Lower leg skin (tissue), 4 donors: ENCODE data around the gene NTS. TPM values are rescaled to one million over a fixed set of nuclear protein-coding genes. Genes with fewer than 3 reads are reported as not detected.

Experiments used
- DNase-seq, 2 donors: peaks; one replicate each; pipeline ENCODE4 v3.0.0-alpha.2; 2019; ENCODE audit warnings: low spot score in 2 of 2
- H3K4me3 ChIP-seq: fragments of 200-600 bp; sonication (generic); 2 replicates; pipeline ENCODE4 v1.5.1; 2017; ENCODE audit warnings: mild to moderate bottlenecking, low read depth; ENCODE audit not compliant: poor library complexity, severe bottlenecking
- POLR2A ChIP-seq, 2 donors: fragments of 450-650 bp; IDR thresholded peaks; one replicate each; pipeline ENCODE4 v1.6.1; 2016 to 2017; ENCODE audit warnings: antibody characterized with exemption in 2 of 2, mild to moderate bottlenecking in 1 of 2, moderate library complexity in 1 of 2
- WGBS, 2 donors: methylation state at CpG; one replicate each; pipeline ENCODE4 v1.1.5; 2018; 5-methylcytosine and 5-hydroxymethylcytosine counted together
- intact Hi-C: fragments of 100-400 bp; cut with DNase I; formaldehyde crosslinking; loops from one replicate; pipeline ENCODE4 v1.15.0; 2023; ENCODE audit warnings: low total_unique reads
- total RNA-seq, 4 donors: library from RNA; depleted of rRNA; stranded (reverse); fragments of >200 nt; gene quantifications; one replicate each; pipeline ENCODE4 v1.1.0, GENCODE V29; 2016
- TF ChIP-seq, protein P1 (sequence below), 3 donors: fragments of 450-650 bp; IDR thresholded peaks; one replicate each; pipeline ENCODE4 v1.5.1; 2016; ENCODE audit warnings: antibody characterized with exemption in 3 of 3, mild to moderate bottlenecking in 3 of 3, moderate library complexity in 2 of 3

NTS gene
- total RNA-seq, 4 donors from 2014 or later, result not detected

DNA sequence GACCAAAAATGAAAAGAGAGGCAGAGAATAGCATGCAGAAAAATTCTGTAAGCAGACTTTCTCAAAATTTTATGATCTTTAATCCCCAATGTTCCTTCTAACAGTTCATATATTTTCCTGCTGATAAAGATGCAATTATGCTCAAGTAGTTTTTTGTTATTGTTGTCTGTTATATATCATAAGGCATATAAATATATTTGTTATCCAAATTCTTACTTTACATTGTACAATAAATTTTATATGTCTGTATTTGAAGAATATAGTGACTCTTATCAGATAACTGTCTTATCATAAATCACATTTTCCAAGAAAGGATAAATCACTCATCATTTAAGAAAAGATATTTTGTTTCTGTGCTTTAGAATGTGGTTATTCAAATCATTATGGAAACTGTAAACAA is 40.5 kb upstream of the NTS start:
- intact Hi-C loops, result no loop called here
- H3K4me3 ChIP-seq, result no peak overlapping the region
- no peak for DNase-seq
- TF ChIP-seq POLR2A (IDR thresholded peaks at IDR 0.05), result no peak
- TF ChIP-seq, protein P1, sequence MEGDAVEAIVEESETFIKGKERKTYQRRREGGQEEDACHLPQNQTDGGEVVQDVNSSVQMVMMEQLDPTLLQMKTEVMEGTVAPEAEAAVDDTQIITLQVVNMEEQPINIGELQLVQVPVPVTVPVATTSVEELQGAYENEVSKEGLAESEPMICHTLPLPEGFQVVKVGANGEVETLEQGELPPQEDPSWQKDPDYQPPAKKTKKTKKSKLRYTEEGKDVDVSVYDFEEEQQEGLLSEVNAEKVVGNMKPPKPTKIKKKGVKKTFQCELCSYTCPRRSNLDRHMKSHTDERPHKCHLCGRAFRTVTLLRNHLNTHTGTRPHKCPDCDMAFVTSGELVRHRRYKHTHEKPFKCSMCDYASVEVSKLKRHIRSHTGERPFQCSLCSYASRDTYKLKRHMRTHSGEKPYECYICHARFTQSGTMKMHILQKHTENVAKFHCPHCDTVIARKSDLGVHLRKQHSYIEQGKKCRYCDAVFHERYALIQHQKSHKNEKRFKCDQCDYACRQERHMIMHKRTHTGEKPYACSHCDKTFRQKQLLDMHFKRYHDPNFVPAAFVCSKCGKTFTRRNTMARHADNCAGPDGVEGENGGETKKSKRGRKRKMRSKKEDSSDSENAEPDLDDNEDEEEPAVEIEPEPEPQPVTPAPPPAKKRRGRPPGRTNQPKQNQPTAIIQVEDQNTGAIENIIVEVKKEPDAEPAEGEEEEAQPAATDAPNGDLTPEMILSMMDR (IDR thresholded peaks at IDR 0.05), result no peak

- no peak overlapping the region for H3K4me3 ChIP-seq
- intact Hi-C loops, result no loop called here
- no peak for TF ChIP-seq POLR2A (IDR thresholded peaks at IDR 0.05)
- TF ChIP-seq, protein P1 (IDR thresholded peaks at IDR 0.05), result no peak
- WGBS, 2 donors, result 10 to 17% methylated on average over 2 of the region's 2 CpGs
- DNase-seq, result no peak
Measured at GRCh38 chr12:85834378-85834777, 39.7 kb upstream of the NTS start.

GRCh38 chr12:85835426-85836196 is 38.5 kb upstream of the NTS start:
- intact Hi-C loops, result no loop called here
- 5 to 14% methylated on average over 4 of the region's 4 CpGs for WGBS, 2 donors
- no peak for TF ChIP-seq POLR2A (IDR thresholded peaks at IDR 0.05)
- TF ChIP-seq, protein P1 (IDR thresholded peaks at IDR 0.05), result no peak

DNA sequence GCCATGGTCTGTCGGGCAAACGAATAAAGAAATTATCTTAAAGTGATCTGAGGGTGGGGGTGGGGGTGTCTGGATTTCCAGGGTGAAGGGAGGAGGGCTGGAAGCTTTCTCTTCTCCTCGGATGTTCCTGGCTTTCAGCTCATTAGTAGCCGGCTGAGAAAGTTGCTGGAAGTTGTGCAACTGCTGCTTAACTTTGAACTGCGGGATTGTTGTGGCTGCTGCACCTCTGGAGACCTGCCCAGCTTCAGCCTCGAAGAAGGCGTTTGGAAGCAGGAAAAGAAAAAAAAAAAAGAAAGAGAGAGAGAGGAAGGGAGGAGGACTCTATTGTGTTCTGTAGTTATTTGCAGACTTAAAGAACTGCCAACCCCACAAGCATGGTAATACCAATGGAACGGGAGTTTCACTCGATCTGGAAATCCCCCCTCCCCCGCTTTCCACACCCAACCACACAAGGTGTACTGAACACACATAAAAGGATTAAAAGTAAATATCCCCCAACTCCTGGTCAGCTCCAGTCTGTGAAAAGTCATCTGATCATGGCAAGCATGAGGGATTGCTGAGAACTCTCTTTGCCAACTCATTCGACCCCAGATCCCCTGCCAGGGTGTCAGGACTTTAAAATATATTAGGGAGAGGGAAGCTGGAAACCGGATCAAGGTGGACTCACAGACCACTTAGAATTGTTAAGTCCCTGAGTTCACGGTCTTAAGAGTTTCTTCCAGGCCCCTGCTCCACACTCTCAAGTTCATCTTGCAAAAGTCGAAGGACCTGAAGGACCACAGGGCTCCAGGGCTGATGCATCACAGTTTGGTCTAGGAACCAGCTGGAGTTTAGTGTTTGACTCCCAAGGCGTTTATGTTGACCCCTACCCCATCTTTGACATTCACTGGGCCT is 37.7 kb upstream of the NTS start, which contains the start of gene RASSF9:
Gene RASSF9 (minus strand): TSS at position 213 of the 894 bp plus-strand sequence. CDS start 208 bp downstream, at position 5.
- no peak for TF ChIP-seq POLR2A (IDR thresholded peaks at IDR 0.05)
- TF ChIP-seq, protein P1 (IDR thresholded peaks at IDR 0.05), result no peak
- WGBS, 2 donors, result 24 to 26% methylated on average over 15 of the region's 15 CpGs
- H3K4me3 ChIP-seq, result peak within 1 kb of the TSS; percentile 18
- intact Hi-C loops, result no loop called here
- DNase-seq, result peak; percentile 60 to 89

More at GRCh38 chr12:85835426-85836196, 38.5 kb upstream of the NTS start:
- peak overlapping the region; percentile 18 for H3K4me3 ChIP-seq
- no peak for DNase-seq

DNA sequence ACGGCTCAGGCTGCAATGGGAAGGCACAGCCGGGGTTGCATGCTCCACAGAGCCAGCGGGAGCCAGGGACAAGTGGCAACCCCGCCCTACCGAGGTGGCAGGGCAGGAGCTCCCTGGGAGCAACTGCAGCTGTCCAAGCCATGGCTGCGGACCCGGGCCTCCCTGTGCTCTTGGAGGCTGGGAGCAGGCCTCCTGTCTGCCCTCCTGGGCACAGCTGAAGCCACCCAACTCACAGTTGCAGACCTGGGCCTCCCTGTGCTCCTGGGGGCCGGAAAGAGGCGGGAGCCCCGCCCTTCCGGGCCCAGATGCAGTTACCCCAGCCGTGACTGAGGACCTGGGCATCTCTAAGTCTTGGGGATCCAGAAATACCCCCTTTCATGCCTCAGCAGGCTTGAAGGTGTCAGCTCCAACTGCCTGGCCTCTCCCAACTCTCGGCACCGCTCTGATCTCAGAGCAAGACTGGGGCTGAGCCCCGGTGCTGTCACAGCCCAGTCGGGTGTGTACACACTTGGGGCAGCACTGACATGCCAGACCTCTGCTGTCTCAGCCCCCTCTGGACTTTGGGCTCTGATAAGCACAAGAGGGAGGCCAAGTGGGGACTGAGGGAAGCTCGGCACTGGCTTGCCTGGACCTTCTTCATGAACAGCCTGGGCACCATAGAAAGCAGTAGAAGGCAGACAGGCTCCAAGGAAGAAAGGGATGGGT is 30.3 kb upstream of the NTS start:
- intact Hi-C loops, result no loop called here
- TF ChIP-seq, protein P1 (IDR thresholded peaks at IDR 0.05), result no peak
- no peak for TF ChIP-seq POLR2A (IDR thresholded peaks at IDR 0.05)
- DNase-seq, result no peak

More for the DNA sequence above, 30.3 kb upstream of the NTS start:
- WGBS, 2 donors, result 90 to 94% methylated on average over 12 to 16 of the region's 17 CpGs
- no peak overlapping the region for H3K4me3 ChIP-seq
